ENCODE measurements around the gene CALN1. TPM values are rescaled to one million over a fixed set of nuclear protein-coding genes. Genes with fewer than 3 reads are reported as not detected.

CALN1 gene
- total and polyA plus RNA-seq, 2 experiments from 2014 or later: 7.6 to 14.5 TPM

- no peaks in the 10 kb centered on the region for H3F3A ChIP-seq (replicated peaks; ENCODE audit: low read depth)
- no peaks in the 10 kb centered on the region for H3K27me3 ChIP-seq (ENCODE audit: insufficient read depth)
- H3K4me1 ChIP-seq (ENCODE audit: insufficient read depth): no peaks in the 10 kb centered on the region
- H3K4me3 ChIP-seq: no peak overlapping the region
- no peaks in the 10 kb centered on the region for H3K36me3 ChIP-seq (ENCODE audit: insufficient read depth)
- Mint-ChIP-seq H3K4me3 (no peak overlapping the region), H3K9me3 (peaks cover 3% of the 10 kb centered on the region; the same call in 1 of the 3 replicates), H3K4me1 (peaks cover 2% of the 10 kb centered on the region; the same call in 1 of the 3 replicates), H3K27ac (no peak overlapping the region), H3K27me3 (ENCODE audit: insufficient read depth, low read depth, poor library complexity) (no peaks in the 10 kb centered on the region), H3K36me3 (ENCODE audit: low read depth) (no peaks in the 10 kb centered on the region)
- H4K20me1 ChIP-seq (replicated peaks; ENCODE audit: insufficient read depth): no peaks in the 10 kb centered on the region
- DNase-seq (ENCODE audit: low spot score) (no peak), ATAC-seq (no peak)
- no peak overlapping the region for H2AFZ ChIP-seq
- peaks cover 3% of the 10 kb centered on the region; the same call in 1 of the 2 replicates for H3K9me2 ChIP-seq (ENCODE audit: insufficient read depth)
- H3K27ac ChIP-seq (ENCODE audit: low read depth): no peak overlapping the region
- no peak for TF ChIP-seq EZH2phosphoT487 (IDR thresholded peaks at IDR 0.05; ENCODE audit: unreplicated experiment)
- TF ChIP-seq NANOG (IDR thresholded peaks at IDR 0.05; ENCODE audit: borderline replicate concordance): no peak
- no peak for TF ChIP-seq STAT1 (IDR thresholded peaks at IDR 0.05; ENCODE audit: unreplicated experiment)
- TF ChIP-seq JUNB (IDR thresholded peaks at IDR 0.05; ENCODE audit: unreplicated experiment): no peak
- no peak for TF ChIP-seq POLR2AphosphoS5 (IDR thresholded peaks at IDR 0.05; ENCODE audit: low read depth)
- no peak for TF ChIP-seq CTCF (conservative IDR thresholded peaks at IDR 0.05; ENCODE audit: low read depth in 2 of 2)
- TF ChIP-seq ZNF331 (CRISPR knock-in tag; IDR thresholded peaks at IDR 0.05; ENCODE audit: low read depth): no peak
- no peak for TF ChIP-seq CREB1 (CRISPR knock-in tag; IDR thresholded peaks at IDR 0.05; ENCODE audit: low read depth)
- no peak for TF ChIP-seq ZNF114 (CRISPR knock-in tag; IDR thresholded peaks at IDR 0.05)
- H3K79me2 ChIP-seq (replicated peaks; ENCODE audit: insufficient read depth): no peaks in the 10 kb centered on the region
- H3K4me2 ChIP-seq: no peak overlapping the region
Observed at GRCh38 chr7:72394016-72394415, 18.1 kb downstream of the CALN1 start.

GRCh38 chr7:72391821-72392377 is 20.2 kb downstream of the CALN1 start:
- Histone ChIP-seq H3K9me2 (ENCODE audit: insufficient read depth) (peaks cover 3% of the 10 kb centered on the region; the same call in 1 of the 2 replicates), H3K27ac (ENCODE audit: low read depth) (no peak overlapping the region), H3K4me3 (no peak overlapping the region), H3K79me2 (replicated peaks; ENCODE audit: insufficient read depth) (no peaks in the 10 kb centered on the region), H2AFZ (no peak overlapping the region), H3F3A (replicated peaks; ENCODE audit: low read depth) (no peaks in the 10 kb centered on the region), H3K4me2 (no peak overlapping the region), H4K20me1 (replicated peaks; ENCODE audit: insufficient read depth) (no peaks in the 10 kb centered on the region), H3K36me3 (ENCODE audit: insufficient read depth) (no peaks in the 10 kb centered on the region), H3K27me3 (ENCODE audit: insufficient read depth) (no peaks in the 10 kb centered on the region), H3K4me1 (ENCODE audit: insufficient read depth) (no peaks in the 10 kb centered on the region)
- TF ChIP-seq STAT1 (IDR thresholded peaks at IDR 0.05; ENCODE audit: unreplicated experiment) (no peak), JUNB (IDR thresholded peaks at IDR 0.05; ENCODE audit: unreplicated experiment) (no peak), EZH2phosphoT487 (IDR thresholded peaks at IDR 0.05; ENCODE audit: unreplicated experiment) (no peak), REST (IDR thresholded peaks at IDR 0.05; ENCODE audit: unreplicated experiment) (no peak), POLR2AphosphoS5 (IDR thresholded peaks at IDR 0.05; ENCODE audit: low read depth) (no peak), NANOG (IDR thresholded peaks at IDR 0.05; ENCODE audit: borderline replicate concordance) (no peak), CTCF (conservative IDR thresholded peaks at IDR 0.05; ENCODE audit: low read depth in 2 of 2) (no peak), CREB1 (CRISPR knock-in tag; IDR thresholded peaks at IDR 0.05; ENCODE audit: low read depth) (no peak)
- ATAC-seq (no peak), DNase-seq (ENCODE audit: low spot score) (no peak)
- Mint-ChIP-seq H3K27ac (no peak overlapping the region), H3K36me3 (ENCODE audit: low read depth) (no peaks in the 10 kb centered on the region), H3K27me3 (ENCODE audit: insufficient read depth, low read depth, poor library complexity) (no peaks in the 10 kb centered on the region), H3K9me3 (no peaks in the 10 kb centered on the region; the same call in 2 of the 3 replicates), H3K4me3 (no peak overlapping the region), H3K4me1 (peaks cover 5% of the 10 kb centered on the region; the same call in 1 of the 3 replicates)

Data from GM23338 (cell line).